CD4-positive, alpha-beta T cell (primary cell): Measurements from ENCODE around the gene DIAPH1. TPM values are rescaled to one million over a fixed set of nuclear protein-coding genes. Genes with fewer than 3 reads are reported as not detected.

ENCODE experiments used
- ATAC-seq: fragments of 200-7000 bp; cut with Tn5 transposase; one replicate; pipeline ENCODE4 v1.10.0; 2022; ENCODE audit warnings: mild to moderate bottlenecking; ENCODE audit not compliant: poor library complexity
- CTCF ChIA-PET: fragments of 350-600 bp; sonication (Branson Sonifier 250); formaldehyde crosslinking; loops from one replicate; lab custom pipeline; 2021; ENCODE audit warnings: antibody characterized with exemption, inconsistent platforms; lab: Charles Lee
- POLR2A ChIA-PET: fragments of 350-600 bp; sonication (Branson Sonifier 250); formaldehyde crosslinking; loops from one replicate; lab custom pipeline; 2021; ENCODE audit warnings: antibody characterized with exemption, inconsistent platforms; lab: Charles Lee
- DNase-seq, 14 experiments: peaks; one replicate each; pipeline ENCODE4 v3.0.0-alpha.2; 2013 to 2020; ENCODE audit warnings: mixed read lengths in 2 of 14
- H3K27ac ChIP-seq, 2 donors: one replicate each; pipeline versions ENCODE4 v1.5.1 to v1.7.0; 2013; ENCODE audit warnings: low read length in 2 of 2, low read depth in 1 of 2, mild to moderate bottlenecking in 1 of 2
- H3K27me3 ChIP-seq, 2 experiments: 1 replicate in 1 of 2; 2 replicates in 1 of 2; pipeline versions ENCODE4 v1.6.1 to v1.7.0; 2013; ENCODE audit warnings: low read length in 2 of 2, control low read depth in 1 of 2, mild to moderate bottlenecking in 1 of 2, moderate library complexity in 1 of 2; ENCODE audit not compliant: insufficient read depth in 2 of 2, control insufficient read depth in 1 of 2
- H3K36me3 ChIP-seq: one replicate; pipeline ENCODE4 v1.6.1; 2013; ENCODE audit warnings: low read length, control low read depth; ENCODE audit not compliant: insufficient read depth
- H3K4me1 ChIP-seq: one replicate; pipeline ENCODE4 v1.6.1; 2013; ENCODE audit warnings: low read length, control low read depth; ENCODE audit not compliant: insufficient read depth
- H3K4me3 ChIP-seq: one replicate; pipeline ENCODE4 v1.5.1; 2013; ENCODE audit warnings: mild to moderate bottlenecking, low read length, moderate library complexity
- H3K9me3 ChIP-seq, 2 experiments: 1 replicate in 1 of 2; 2 replicates in 1 of 2; pipeline versions ENCODE4 v1.6.1 to v1.7.0; 2013; ENCODE audit warnings: low read length in 2 of 2, mild to moderate bottlenecking in 2 of 2, control low read depth in 1 of 2, moderate library complexity in 1 of 2; ENCODE audit not compliant: control insufficient read depth in 1 of 2, insufficient read depth in 1 of 2
- H3K27ac Mint-ChIP-seq: one replicate; pipeline ENCODE4 v1.8.0; 2020; ENCODE audit warnings: mixed read lengths
- H3K27me3 Mint-ChIP-seq: one replicate; pipeline ENCODE4 v1.8.0; 2021; ENCODE audit warnings: mixed read lengths
- H3K36me3 Mint-ChIP-seq: one replicate; pipeline ENCODE4 v1.8.0; 2021; ENCODE audit warnings: low read depth, mixed read lengths
- H3K4me1 Mint-ChIP-seq: one replicate; pipeline ENCODE4 v1.8.0; 2021; ENCODE audit warnings: low read depth, mixed read lengths
- H3K4me3 Mint-ChIP-seq: one replicate; pipeline ENCODE4 v1.8.0; 2020; ENCODE audit warnings: mild to moderate bottlenecking, mixed read lengths
- H3K9me3 Mint-ChIP-seq: one replicate; pipeline ENCODE4 v1.8.0; 2020; ENCODE audit warnings: mixed read lengths
- intact Hi-C, 2 experiments: fragments of 100-400 bp; cut with DNase I in 1 of 2; cut with micrococcal nuclease in 1 of 2; formaldehyde crosslinking; loops; one replicate each; pipeline versions ENCODE4 v1.15.1 to v1.9.0; 2023 to 2025; cut with DNase I, micrococcal nuclease
- total RNA-seq, 174 experiments: library from RNA in 2 of 174; stranded (reverse) in 2 of 174; gene quantifications; one replicate each; pipeline ENCODE4 v1.2.3 and lab custom pipeline; 2021 to 2026
- TF ChIP-seq, protein P1 (sequence below): fragments of 200-600 bp; IDR thresholded peaks from one replicate; pipeline ENCODE4 v1.8.0; 2022; ENCODE audit warnings: antibody characterized with exemption, mild to moderate bottlenecking

DIAPH1 gene
- total RNA-seq, 2 experiments from 2014 or later, result 159 to 161 TPM

DNA sequence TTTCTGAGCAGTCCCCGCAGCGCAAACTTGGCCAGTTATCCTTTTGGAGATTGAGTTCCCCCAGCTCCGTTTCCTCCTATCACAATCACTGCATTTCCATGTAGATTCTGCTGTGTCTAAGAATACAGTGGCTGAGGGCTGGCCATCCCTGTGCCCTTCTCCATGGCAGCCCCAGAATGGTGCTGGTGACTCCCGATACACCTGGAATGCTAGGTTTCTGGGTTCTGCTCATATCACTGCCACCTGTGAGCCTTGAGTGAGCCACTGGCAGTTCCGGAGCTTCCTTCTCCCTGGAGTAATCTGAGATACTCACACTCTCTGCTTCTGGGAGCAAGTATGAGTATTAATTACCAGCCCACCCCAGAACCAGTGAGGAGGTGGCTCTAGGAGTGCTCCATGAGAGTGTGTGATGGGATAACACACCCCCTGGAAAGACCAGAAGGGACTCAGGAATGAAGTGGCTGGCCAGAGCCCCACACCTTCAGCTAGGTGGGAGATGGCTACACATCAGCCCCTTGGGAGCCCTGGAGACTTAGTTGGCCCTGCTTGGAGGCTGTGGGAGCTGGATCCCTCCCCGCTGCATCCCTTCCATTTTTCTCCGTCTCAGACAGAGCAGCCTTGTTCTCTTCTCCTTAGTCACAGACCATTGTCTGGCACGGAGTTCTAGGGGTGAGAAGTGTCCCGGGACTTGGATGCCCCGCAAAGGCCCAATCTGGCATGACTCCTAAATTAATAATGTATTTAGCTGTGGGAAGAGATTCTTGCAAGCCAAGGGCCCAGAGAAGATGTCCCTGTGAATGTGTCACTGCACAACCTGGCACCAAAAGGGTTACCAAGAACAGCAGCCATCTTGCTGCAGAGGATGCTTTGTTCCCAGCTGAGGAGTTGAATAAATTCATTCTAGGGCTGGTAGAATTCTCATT is 125.0 kb downstream of the DIAPH1 start:
- Histone ChIP-seq H3K36me3 (no peaks in the 10 kb centered on the region), H3K4me1 (peaks cover 27% of the 10 kb centered on the region), H3K27ac (no peak overlapping the region), H3K9me3 (peaks cover 0 to 12% of the 10 kb centered on the region in 2 experiments), H3K4me3 (no peak overlapping the region), H3K27me3 (peaks cover 63 to 79% of the 10 kb centered on the region in 2 experiments)
- Mint-ChIP-seq H3K9me3 (no peaks in the 10 kb centered on the region), H3K36me3 (no peaks in the 10 kb centered on the region), H3K4me1 (peaks cover 11% of the 10 kb centered on the region), H3K27me3 (peaks cover 87% of the 10 kb centered on the region), H3K4me3 (no peak overlapping the region), H3K27ac (no peak overlapping the region)
- DNase-seq (no peak), ATAC-seq (no peak)
- ChIA-PET POLR2A (no interaction called here), CTCF (interaction anchor here (1.3 kb wide), 1 partner anchor 19 kb away, joined by 3 read pairs; no protein-coding TSS in a partner anchor)
- intact Hi-C loops, result no loop called here
- TF ChIP-seq, protein P1, sequence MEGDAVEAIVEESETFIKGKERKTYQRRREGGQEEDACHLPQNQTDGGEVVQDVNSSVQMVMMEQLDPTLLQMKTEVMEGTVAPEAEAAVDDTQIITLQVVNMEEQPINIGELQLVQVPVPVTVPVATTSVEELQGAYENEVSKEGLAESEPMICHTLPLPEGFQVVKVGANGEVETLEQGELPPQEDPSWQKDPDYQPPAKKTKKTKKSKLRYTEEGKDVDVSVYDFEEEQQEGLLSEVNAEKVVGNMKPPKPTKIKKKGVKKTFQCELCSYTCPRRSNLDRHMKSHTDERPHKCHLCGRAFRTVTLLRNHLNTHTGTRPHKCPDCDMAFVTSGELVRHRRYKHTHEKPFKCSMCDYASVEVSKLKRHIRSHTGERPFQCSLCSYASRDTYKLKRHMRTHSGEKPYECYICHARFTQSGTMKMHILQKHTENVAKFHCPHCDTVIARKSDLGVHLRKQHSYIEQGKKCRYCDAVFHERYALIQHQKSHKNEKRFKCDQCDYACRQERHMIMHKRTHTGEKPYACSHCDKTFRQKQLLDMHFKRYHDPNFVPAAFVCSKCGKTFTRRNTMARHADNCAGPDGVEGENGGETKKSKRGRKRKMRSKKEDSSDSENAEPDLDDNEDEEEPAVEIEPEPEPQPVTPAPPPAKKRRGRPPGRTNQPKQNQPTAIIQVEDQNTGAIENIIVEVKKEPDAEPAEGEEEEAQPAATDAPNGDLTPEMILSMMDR, result no peak

DNA sequence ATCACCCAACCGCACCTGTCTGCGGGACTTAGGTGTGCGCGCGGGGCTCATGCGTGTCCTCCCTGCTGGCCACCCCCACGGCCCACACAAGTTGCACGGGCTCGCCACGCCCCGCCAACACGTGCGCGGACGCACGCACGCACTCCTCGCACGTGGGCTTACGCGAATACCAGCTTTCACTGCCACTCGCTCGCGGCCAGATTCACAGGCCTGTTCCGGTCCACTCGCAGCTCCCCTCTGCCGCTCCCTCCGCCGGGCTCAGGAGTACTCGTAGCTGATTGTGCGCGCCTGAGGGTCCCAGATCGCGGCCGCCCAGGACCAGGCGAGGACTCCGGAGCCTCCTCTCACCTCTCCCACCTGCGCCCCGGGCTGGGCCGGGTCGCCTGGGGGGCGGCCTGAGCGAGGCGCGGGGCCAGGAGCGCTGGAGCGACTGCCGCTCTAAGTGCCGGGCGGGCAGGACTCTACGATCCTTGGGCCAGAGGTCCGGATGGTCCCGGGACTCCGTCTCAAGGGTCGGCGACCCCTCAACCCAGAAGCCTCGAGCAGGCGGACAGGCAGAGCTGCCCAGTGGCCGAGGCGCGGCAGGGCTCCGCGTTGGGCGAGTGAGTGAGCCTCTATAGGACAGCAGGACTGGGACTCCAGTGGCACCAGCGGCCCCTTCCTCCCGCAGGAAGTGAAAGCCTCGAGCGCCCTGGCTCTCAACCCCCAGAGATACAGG is 126.5 kb downstream of the DIAPH1 start:
- H3K27ac ChIP-seq, result no peak overlapping the region
- H3K4me1 ChIP-seq, result peaks cover 27% of the 10 kb centered on the region
- H3K36me3 Mint-ChIP-seq, result no peaks in the 10 kb centered on the region
- intact Hi-C loops, result no loop called here
- POLR2A ChIA-PET, result no interaction called here
- peak in 3 of 14 experiments; percentile 8 to 50 (median 48) for DNase-seq
- peaks cover 74 to 93% of the 10 kb centered on the region in 2 experiments for H3K27me3 ChIP-seq
- H3K9me3 Mint-ChIP-seq, result no peaks in the 10 kb centered on the region
- H3K36me3 ChIP-seq, result no peaks in the 10 kb centered on the region
- peak overlapping the region; percentile 30 for H3K4me3 ChIP-seq
- peaks cover 0 to 12% of the 10 kb centered on the region in 2 experiments for H3K9me3 ChIP-seq
- peaks cover 91% of the 10 kb centered on the region for H3K27me3 Mint-ChIP-seq
- H3K4me3 Mint-ChIP-seq, result peak overlapping the region; percentile 68
- no peak overlapping the region for H3K27ac Mint-ChIP-seq
- ATAC-seq, result peak; percentile 34
- peaks cover 11% of the 10 kb centered on the region for H3K4me1 Mint-ChIP-seq
- TF ChIP-seq, protein P1, result no peak
- CTCF ChIA-PET, result interaction anchor here (1.3 kb wide), 1 partner anchor 20 kb away, joined by 3 read pairs; no protein-coding TSS in a partner anchor

DNA sequence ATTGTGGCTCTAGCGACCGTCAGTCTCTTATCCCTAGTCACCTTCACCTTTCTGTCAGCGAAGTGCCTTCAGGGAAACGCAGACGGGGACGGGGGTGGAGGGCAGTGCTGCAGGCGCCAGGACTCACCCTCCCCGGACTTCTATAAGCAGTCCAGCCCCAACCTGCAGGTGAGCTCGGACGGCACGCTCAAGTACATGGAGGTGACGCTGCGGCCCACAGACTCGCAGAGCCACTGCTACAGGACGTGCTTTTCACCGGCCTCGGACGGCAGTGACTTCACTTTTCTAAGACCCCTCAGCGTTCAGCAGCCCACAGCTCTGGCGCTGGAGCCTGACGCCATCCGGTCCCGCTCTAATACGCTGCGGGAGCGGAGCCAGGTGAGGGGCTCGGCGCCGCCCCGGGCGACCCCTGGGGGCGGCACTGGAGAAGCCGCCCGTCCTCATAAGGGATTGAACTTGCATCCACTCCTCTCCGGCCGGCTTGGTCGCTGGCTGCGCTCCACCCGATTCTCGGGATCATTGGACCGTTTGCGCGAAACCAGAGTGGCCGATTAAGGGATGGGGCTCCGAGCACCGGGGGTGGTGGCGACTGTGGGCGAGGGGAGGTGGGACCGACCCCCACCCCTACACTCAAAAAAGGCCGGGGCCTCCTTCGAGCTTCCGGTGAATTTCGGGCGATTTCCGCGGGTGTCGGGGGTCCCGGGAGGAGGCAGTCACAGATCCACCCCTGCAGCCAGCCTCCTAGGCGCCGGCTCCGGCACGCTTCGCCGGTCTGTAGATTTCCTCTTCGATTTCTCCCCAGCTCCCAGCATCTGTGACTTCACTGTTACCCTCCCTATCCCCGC is 127.3 kb downstream of the DIAPH1 start:
- Histone ChIP-seq H3K4me3 (peak overlapping the region; percentile 30), H3K27ac (no peak overlapping the region), H3K36me3 (no peaks in the 10 kb centered on the region), H3K9me3 (peaks cover 0 to 15% of the 10 kb centered on the region in 2 experiments), H3K27me3 (peaks cover 78 to 98% of the 10 kb centered on the region in 2 experiments), H3K4me1 (peaks cover 27% of the 10 kb centered on the region)
- ATAC-seq, result no peak
- ChIA-PET POLR2A (no interaction called here), CTCF (no interaction called here)
- Mint-ChIP-seq H3K36me3 (no peaks in the 10 kb centered on the region), H3K4me3 (peak overlapping the region; percentile 68), H3K27ac (no peak overlapping the region), H3K27me3 (peaks cover 92% of the 10 kb centered on the region), H3K9me3 (no peaks in the 10 kb centered on the region), H3K4me1 (peaks cover 13% of the 10 kb centered on the region)
- intact Hi-C loops, result no loop called here
- DNase-seq, result no peak
- TF ChIP-seq, protein P1, result no peak
